H1 (cell line): Measurements from ENCODE around the gene ENTPD5. TPM values are rescaled to one million over a fixed set of nuclear protein-coding genes. Genes with fewer than 3 reads are reported as not detected.
"Not testable (repeated sequence)": the region's sequence is repeated elsewhere in the genome, so short reads cannot be mapped to it uniquely, and the experiment has no call there.

Experiments used
- CTCF ChIA-PET: fragments of 300-600 bp; sonication (Branson Sonifier 250); formaldehyde crosslinking; loops from one replicate; lab custom pipeline; 2021; ENCODE audit not compliant: partially characterized antibody; lab: Charles Lee
- POLR2A ChIA-PET: fragments of 300-600 bp; sonication (Branson Sonifier 250); formaldehyde crosslinking; loops from one replicate; lab custom pipeline; 2021; ENCODE audit warnings: inconsistent platforms; ENCODE audit not compliant: partially characterized antibody; lab: Charles Lee
- DNase-seq, 2 experiments: peaks; one replicate each; pipeline versions ENCODE4 v3.0.0 to v3.0.0-alpha.2; 2010 to 2022; ENCODE audit warnings: low spot score in 2 of 2, low read depth in 1 of 2, mixed read lengths in 1 of 2
- FAIRE-seq: peaks from 2 replicates; lab custom pipeline; 2011; peaks lifted over from hg19 to GRCh38; lab: Jason Lieb, UNC
- H2AFZ ChIP-seq: 2 replicates; pipeline ENCODE4 v1.8.1; 2012; ENCODE audit warnings: low read length, inconsistent platforms
- H2AK5ac ChIP-seq: 2 replicates; pipeline ENCODE4 v1.6.1; 2013; ENCODE audit warnings: low read depth, low read length
- H2BK120ac ChIP-seq: replicated peaks from 2 replicates; pipeline ENCODE3; 2013; ENCODE audit warnings: low read depth, low read length, inconsistent platforms
- H2BK12ac ChIP-seq: 2 replicates; pipeline ENCODE4 v1.6.1; 2013; ENCODE audit warnings: low read depth, low read length
- H2BK15ac ChIP-seq: 2 replicates; pipeline ENCODE4 v1.6.1; 2013; ENCODE audit warnings: low read length
- H2BK20ac ChIP-seq: 2 replicates; pipeline ENCODE4 v1.6.1; 2013; ENCODE audit warnings: low read length
- H2BK5ac ChIP-seq: 2 replicates; pipeline ENCODE4 v1.6.1; 2013; ENCODE audit warnings: low read depth, low read length
- H3K14ac ChIP-seq: 2 replicates; pipeline ENCODE4 v1.6.1; 2013; ENCODE audit warnings: inconsistent platforms; ENCODE audit not compliant: insufficient read length
- H3K18ac ChIP-seq: 2 replicates; pipeline ENCODE4 v1.6.1; 2013; ENCODE audit warnings: low read length; ENCODE audit errors: extremely low read depth
- H3K23ac ChIP-seq: 2 replicates; pipeline ENCODE4 v1.6.1; 2013; ENCODE audit warnings: inconsistent platforms; ENCODE audit not compliant: insufficient read length
- H3K23me2 ChIP-seq: 2 replicates; pipeline ENCODE4 v1.6.1; 2013; ENCODE audit warnings: low read depth, low read length
- H3K27ac ChIP-seq: 2 replicates; pipeline ENCODE4 v1.6.1; 2011; ENCODE audit warnings: low read depth, low read length, inconsistent platforms
- H3K27me3 ChIP-seq, 4 experiments: replicated peaks in 1 of 4; 1 replicate in 1 of 4; 2 replicates in 3 of 4; pipeline versions ENCODE4 v1.6.1 to v1.8.1; 2011 to 2013; ENCODE audit warnings: low read length in 3 of 4, mild to moderate bottlenecking in 3 of 4, inconsistent platforms in 2 of 4, mixed read lengths in 2 of 4, moderate library complexity in 1 of 4; ENCODE audit not compliant: control insufficient read depth in 3 of 4, insufficient read depth in 3 of 4; ENCODE audit errors: extremely low read depth in 1 of 4
- H3K36me3 ChIP-seq, 4 experiments: 2 replicates each; pipeline versions ENCODE4 v1.6.1 to v1.8.1; 2011 to 2013; ENCODE audit warnings: mild to moderate bottlenecking in 4 of 4, low read length in 3 of 4, moderate library complexity in 2 of 4, control low read depth in 1 of 4, inconsistent platforms in 1 of 4; ENCODE audit not compliant: insufficient read depth in 4 of 4, control insufficient read depth in 2 of 4
- H3K4ac ChIP-seq: replicated peaks from 2 replicates; pipeline ENCODE3; 2013; ENCODE audit warnings: low read length, low read depth, mixed read lengths, inconsistent platforms; ENCODE audit not compliant: insufficient read length
- H3K4me1 ChIP-seq, 4 experiments: replicated peaks in 1 of 4; 1 replicate in 1 of 4; 2 replicates in 3 of 4; pipeline versions ENCODE4 v1.6.1 to v1.8.1; 2011 to 2013; ENCODE audit warnings: low read length in 3 of 4, inconsistent platforms in 2 of 4, mixed read lengths in 1 of 4; ENCODE audit not compliant: insufficient read depth in 4 of 4, control insufficient read depth in 3 of 4
- H3K4me2 ChIP-seq, 2 experiments: 2 replicates each; pipeline versions ENCODE4 v1.6.1 to v1.8.1; 2011 to 2013; ENCODE audit warnings: low read depth in 2 of 2, low read length in 2 of 2, control low read depth in 1 of 2, inconsistent platforms in 1 of 2, mild to moderate bottlenecking in 1 of 2; ENCODE audit not compliant: insufficient read depth in 1 of 2
- H3K4me3 ChIP-seq, 4 experiments: fragments of 200-600, 300-600 bp in 1 of 4; sonication (generic), shearing (Covaris generic), sonication (Bioruptor Twin) in 1 of 4; 2 replicates each; pipeline versions ENCODE4 v1.5.1 to v1.8.1; 2011 to 2016; ENCODE audit warnings: low read length in 4 of 4, low read depth in 3 of 4, control low read depth in 2 of 4, inconsistent platforms in 2 of 4, mild to moderate bottlenecking in 2 of 4, mixed read lengths in 1 of 4, moderate library complexity in 1 of 4; ENCODE audit not compliant: insufficient read depth in 2 of 4; ENCODE audit errors: extremely low read depth in 1 of 4
- H3K56ac ChIP-seq: replicated peaks from 2 replicates; pipeline ENCODE3; 2013; ENCODE audit warnings: low read depth, mild to moderate bottlenecking, mixed read lengths, low read length, inconsistent platforms; ENCODE audit not compliant: insufficient read length
- H3K79me1 ChIP-seq: 2 replicates; pipeline ENCODE4 v1.6.1; 2013; ENCODE audit warnings: low read depth, low read length, control low read depth
- H3K79me2 ChIP-seq, 2 experiments: 2 replicates each; pipeline versions ENCODE4 v1.6.1 to v1.8.1; 2012 to 2013; ENCODE audit warnings: low read length in 2 of 2, mild to moderate bottlenecking in 2 of 2, inconsistent platforms in 1 of 2; ENCODE audit not compliant: insufficient read depth in 2 of 2, control insufficient read depth in 1 of 2
- H3K9ac ChIP-seq, 4 experiments: replicated peaks in 1 of 4; 1 replicate in 1 of 4; 2 replicates in 3 of 4; pipeline versions ENCODE4 v1.6.1 to v1.8.1; 2011 to 2013; ENCODE audit warnings: low read depth in 3 of 4, low read length in 3 of 4, control low read depth in 2 of 4, mild to moderate bottlenecking in 2 of 4, moderate library complexity in 2 of 4, inconsistent platforms in 1 of 4; ENCODE audit errors: extremely low read depth in 1 of 4
- H3K9me3 ChIP-seq, 2 experiments: 2 replicates each; pipeline versions ENCODE4 v1.6.1 to v1.8.1; 2012 to 2013; ENCODE audit warnings: mild to moderate bottlenecking in 2 of 2, moderate library complexity in 2 of 2, control low read depth in 1 of 2, inconsistent platforms in 1 of 2, low read depth in 1 of 2, low read length in 1 of 2, mixed read lengths in 1 of 2; ENCODE audit not compliant: insufficient read depth in 2 of 2
- H4K20me1 ChIP-seq, 2 experiments: replicated peaks in 1 of 2; 2 replicates each; pipeline versions ENCODE3 to v1.8.1; 2011 to 2013; ENCODE audit warnings: inconsistent platforms in 2 of 2, low read length in 2 of 2, mild to moderate bottlenecking in 1 of 2; ENCODE audit not compliant: insufficient read depth in 2 of 2, control insufficient read depth in 1 of 2
- H4K5ac ChIP-seq: 2 replicates; pipeline ENCODE4 v1.6.1; 2013; ENCODE audit warnings: low read length, low read depth, mixed read lengths, inconsistent platforms; ENCODE audit not compliant: insufficient read length
- H4K8ac ChIP-seq: 2 replicates; pipeline ENCODE4 v1.8.0; 2013; ENCODE audit warnings: mild to moderate bottlenecking, moderate library complexity, low read length, inconsistent platforms; ENCODE audit not compliant: insufficient read depth; ENCODE audit errors: extremely low read depth
- H4K91ac ChIP-seq: replicated peaks from 2 replicates; pipeline ENCODE3; 2013; ENCODE audit warnings: low read length, mixed read lengths, inconsistent platforms; ENCODE audit not compliant: insufficient read length
- WGBS, 2 experiments: shearing (Covaris generic) in 1 of 2; methylation state at CpG; one replicate each; pipeline versions ENCODE4 v1.1.6 to v1.1.7; 2013 to 2015; ENCODE audit warnings: low lambda C conversion rate in 2 of 2, mixed read lengths in 2 of 2, inconsistent platforms in 1 of 2, low coverage in 1 of 2, missing lambda C conversion rate in 1 of 2; ENCODE audit not compliant: insufficient replicate concordance in 2 of 2, insufficient coverage in 1 of 2, insufficient read length in 1 of 2; ENCODE audit errors: extremely low coverage in 1 of 2, missing lambda C conversion rate in 1 of 2; 5-methylcytosine and 5-hydroxymethylcytosine counted together
- polyA plus RNA-seq, 7 experiments: library from polyadenylated mRNA; depleted of rRNA in 3 of 7; stranded (reverse) in 5 of 7; unstranded in 2 of 7; fragments of >200 nt in 5 of 7; fragments of 200-250 nt in 2 of 7; gene quantifications; 1 replicate in 5 of 7; 2 replicates in 1 of 7; 4 replicates in 1 of 7; pipeline versions ENCODE4 v1.2.1 to v1.2.3, GENCODE V29; 2011 to 2013; ENCODE audit warnings: missing spikeins in 2 of 7, mixed read lengths in 2 of 7
- total RNA-seq: library from RNA; stranded (reverse); fragmentation: NEBNext Ultra II Directional; extraction: Animal tissue kit (Norgen Biotek cat#: 25700); gene quantifications from 2 replicates; pipeline ENCODE4 v1.2.1, GENCODE V29; 2021

The ENTPD5 gene
- total and polyA plus RNA-seq, 2 of the 8 experiments (the other 6 are each of a cell fraction or from before 2014, with no cell fraction given): 5.0 to 6.5 TPM

- H3K4me2 ChIP-seq, H2BK12ac ChIP-seq, H3K9ac ChIP-seq, H3K4me1 ChIP-seq, H3K4ac ChIP-seq, H4K91ac ChIP-seq, H3K9me3 ChIP-seq, FAIRE-seq, CTCF ChIA-PET, H2BK120ac ChIP-seq, H3K36me3 ChIP-seq, DNase-seq, H2AFZ ChIP-seq, H2AK5ac ChIP-seq, H3K4me3 ChIP-seq, H3K18ac ChIP-seq, H3K79me2 ChIP-seq, H2BK15ac ChIP-seq, H3K23ac ChIP-seq, H3K27me3 ChIP-seq, H3K23me2 ChIP-seq, H3K27ac ChIP-seq, H4K5ac ChIP-seq, H2BK5ac ChIP-seq, H3K14ac ChIP-seq, H3K79me1 ChIP-seq, H3K56ac ChIP-seq, H2BK20ac ChIP-seq, H4K20me1 ChIP-seq, H4K8ac ChIP-seq: not testable (repeated sequence)
- WGBS, 2 experiments: 87% methylated on average over 3 of the region's 3 CpGs; no CpG with 5 or more reads in 1 of the 2 experiments
- POLR2A ChIA-PET: interaction anchor here (0.6 kb wide), 1 partner anchor 202 kb away, joined by 3 read pairs; no protein-coding TSS in a partner anchor
Observed at GRCh38 chr14:74005664-74006063, 13.4 kb downstream of the ENTPD5 start.
